IPS-18a (cell line): ENCODE data around the gene PICALM.
"Not testable (repeated sequence)": the region's sequence is repeated elsewhere in the genome, so short reads cannot be mapped to it uniquely, and the experiment has no call there.

ENCODE experiments used
- H3K27ac ChIP-seq: one replicate; pipeline ENCODE4 v1.5.1; 2013; ENCODE audit warnings: low read length
- H3K27me3 ChIP-seq: one replicate; pipeline ENCODE4 v1.6.1; 2013; ENCODE audit warnings: mild to moderate bottlenecking, low read length; ENCODE audit not compliant: control insufficient read depth, insufficient read depth
- H3K36me3 ChIP-seq: one replicate; pipeline ENCODE4 v1.6.1; 2013; ENCODE audit warnings: low read depth, low read length; ENCODE audit not compliant: control insufficient read depth
- H3K4me1 ChIP-seq: one replicate; pipeline ENCODE4 v1.6.1; 2013; ENCODE audit warnings: low read depth, low read length; ENCODE audit not compliant: control insufficient read depth
- H3K4me3 ChIP-seq: one replicate; pipeline ENCODE4 v1.5.1; 2013; ENCODE audit warnings: low read length
- H3K9ac ChIP-seq: one replicate; pipeline ENCODE4 v1.6.1; 2013; ENCODE audit warnings: mild to moderate bottlenecking, low read length, moderate library complexity
- H3K9me3 ChIP-seq: one replicate; pipeline ENCODE4 v1.6.1; 2013; ENCODE audit warnings: low read depth, low read length; ENCODE audit not compliant: control insufficient read depth

Gene PICALM

GRCh38 chr11:85970593-85970992, 98.3 kb downstream of the PICALM start:
- no peaks in the 10 kb centered on the region for H3K4me1 ChIP-seq
- no peaks in the 10 kb centered on the region for H3K9me3 ChIP-seq
- H3K4me3 ChIP-seq: no peak overlapping the region
- peaks cover 26% of the 10 kb centered on the region for H3K36me3 ChIP-seq
- no peak overlapping the region for H3K9ac ChIP-seq
- no peak overlapping the region for H3K27ac ChIP-seq
- H3K27me3 ChIP-seq: no peaks in the 10 kb centered on the region

- H3K9me3 ChIP-seq: no peaks in the 10 kb centered on the region
- peaks cover 13% of the 10 kb centered on the region for H3K36me3 ChIP-seq
- H3K4me1 ChIP-seq: no peaks in the 10 kb centered on the region
- H3K9ac ChIP-seq: no peak overlapping the region
- no peaks in the 10 kb centered on the region for H3K27me3 ChIP-seq
- no peak overlapping the region for H3K27ac ChIP-seq
- no peak overlapping the region for H3K4me3 ChIP-seq
Observed at GRCh38 chr11:85967457-85967856, 101.4 kb downstream of the PICALM start.

DNA sequence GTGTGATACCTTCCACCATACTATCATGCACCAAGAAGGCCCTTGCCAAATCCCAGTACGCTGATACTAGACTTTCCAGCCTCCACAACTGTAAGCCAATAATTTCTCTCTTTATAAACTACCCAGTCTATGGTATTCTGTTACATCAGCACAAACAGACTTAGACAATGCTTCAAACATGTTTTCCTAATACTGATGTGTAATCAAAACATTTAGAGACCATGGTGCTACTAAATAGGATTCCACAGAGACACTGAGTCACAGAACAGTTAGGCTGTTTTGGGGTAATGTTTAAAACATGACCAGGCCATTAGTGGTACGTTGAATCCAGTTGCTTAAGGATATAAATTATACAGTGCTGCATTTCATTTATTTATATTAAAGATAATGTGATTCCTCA, 103.7 kb downstream of the PICALM start:
- Histone ChIP-seq H3K36me3 (peaks cover 4% of the 10 kb centered on the region), H3K4me3 (no peak overlapping the region), H3K9ac (no peak overlapping the region), H3K27ac (no peak overlapping the region), H3K4me1 (no peaks in the 10 kb centered on the region), H3K9me3 (no peaks in the 10 kb centered on the region), H3K27me3 (no peaks in the 10 kb centered on the region)

DNA sequence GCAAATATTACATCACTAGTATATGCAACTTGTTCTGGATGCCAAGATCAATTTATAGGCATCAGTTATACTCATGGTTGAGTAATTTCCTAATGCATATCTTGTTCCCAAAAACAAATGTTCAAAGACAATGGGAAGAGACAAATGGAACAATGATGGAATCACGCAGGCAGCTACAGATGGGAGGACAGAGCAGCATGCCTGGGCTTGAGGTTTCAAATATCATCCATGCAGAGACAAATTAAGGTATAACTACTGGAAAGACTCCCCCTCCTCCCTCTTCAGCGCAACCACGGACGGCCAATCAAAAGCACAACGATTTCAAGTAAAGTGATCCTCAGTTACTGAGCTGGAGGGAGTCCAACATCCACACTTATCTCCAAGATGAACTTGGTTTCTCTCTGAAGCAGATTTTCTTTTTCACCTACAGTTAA, 106.9 kb downstream of the PICALM start:
- Histone ChIP-seq H3K27me3 (no peaks in the 10 kb centered on the region), H3K9me3 (no peaks in the 10 kb centered on the region), H3K9ac (no peak overlapping the region), H3K27ac (no peak overlapping the region), H3K4me3 (no peak overlapping the region), H3K36me3 (peaks cover 19% of the 10 kb centered on the region), H3K4me1 (no peaks in the 10 kb centered on the region)

- Histone ChIP-seq H3K9ac (no peak overlapping the region), H3K27ac (no peak overlapping the region), H3K36me3 (peaks cover 27% of the 10 kb centered on the region), H3K9me3 (no peaks in the 10 kb centered on the region), H3K4me3 (no peak overlapping the region), H3K4me1 (no peaks in the 10 kb centered on the region), H3K27me3 (no peaks in the 10 kb centered on the region)
Observed at GRCh38 chr11:85961130-85961529, 107.8 kb downstream of the PICALM start.

DNA sequence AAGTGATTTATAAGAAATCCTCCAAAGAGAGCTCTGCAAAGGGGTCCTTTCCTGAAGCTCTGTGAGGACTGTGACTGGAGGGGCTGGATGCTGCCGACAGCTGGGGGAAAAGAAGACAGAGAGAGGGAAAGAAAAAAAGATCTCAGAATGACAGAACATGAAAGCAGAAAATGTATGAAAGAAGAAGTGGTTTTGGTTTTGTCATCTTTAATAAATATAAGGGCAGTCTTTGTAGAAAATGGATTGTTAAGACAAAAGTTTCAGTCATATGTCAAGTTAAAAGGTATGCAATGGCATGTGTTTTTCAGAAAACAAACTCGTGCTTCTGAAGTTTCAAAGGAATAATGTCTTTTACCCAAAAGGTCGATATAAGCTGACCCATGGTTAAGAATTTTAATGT, 108.2 kb downstream of the PICALM start:
- Histone ChIP-seq H3K9me3 (no peaks in the 10 kb centered on the region), H3K27ac (no peak overlapping the region), H3K9ac (no peak overlapping the region), H3K4me3 (no peak overlapping the region), H3K4me1 (no peaks in the 10 kb centered on the region), H3K36me3 (peaks cover 29% of the 10 kb centered on the region), H3K27me3 (no peaks in the 10 kb centered on the region)

GRCh38 chr11:85955531-85955930, 113.4 kb downstream of the PICALM start:
- H3K27me3 ChIP-seq: no peaks in the 10 kb centered on the region
- H3K9ac ChIP-seq: no peak overlapping the region
- no peaks in the 10 kb centered on the region for H3K9me3 ChIP-seq
- H3K4me3 ChIP-seq: no peak overlapping the region
- peaks cover 25% of the 10 kb centered on the region for H3K36me3 ChIP-seq
- H3K4me1 ChIP-seq: no peaks in the 10 kb centered on the region
- no peak overlapping the region for H3K27ac ChIP-seq

GRCh38 chr11:85953491-85954143, 115.3 kb downstream of the PICALM start:
- Histone ChIP-seq H3K27ac (no peak overlapping the region), H3K4me1 (no peaks in the 10 kb centered on the region)

GRCh38 chr11:85952108-85952485, 116.8 kb downstream of the PICALM start:
- not testable (repeated sequence) for H3K4me1 ChIP-seq, H3K9me3 ChIP-seq, H3K27me3 ChIP-seq, H3K4me3 ChIP-seq, H3K9ac ChIP-seq, H3K27ac ChIP-seq
- peaks cover 12% of the 10 kb centered on the region for H3K36me3 ChIP-seq

More at GRCh38 chr11:85953491-85954143, 115.3 kb downstream of the PICALM start:
- Histone ChIP-seq H3K4me3 (no peak overlapping the region), H3K36me3 (peaks cover 23% of the 10 kb centered on the region), H3K9me3 (no peaks in the 10 kb centered on the region), H3K9ac (no peak overlapping the region), H3K27me3 (no peaks in the 10 kb centered on the region)

- H3K27ac ChIP-seq: no peak overlapping the region
- H3K36me3 ChIP-seq: peaks cover 7% of the 10 kb centered on the region
- no peaks in the 10 kb centered on the region for H3K4me1 ChIP-seq
- no peaks in the 10 kb centered on the region for H3K27me3 ChIP-seq
- H3K9me3 ChIP-seq: no peaks in the 10 kb centered on the region
- H3K4me3 ChIP-seq: no peak overlapping the region
- no peak overlapping the region for H3K9ac ChIP-seq
Observed at GRCh38 chr11:85951428-85952107, 117.3 kb downstream of the PICALM start.

GRCh38 chr11:85951049-85951405, 117.9 kb downstream of the PICALM start:
- Histone ChIP-seq H3K4me1 (no peaks in the 10 kb centered on the region), H3K9me3 (no peaks in the 10 kb centered on the region), H3K27me3 (no peaks in the 10 kb centered on the region), H3K36me3 (peaks cover 2% of the 10 kb centered on the region), H3K4me3 (no peak overlapping the region), H3K9ac (no peak overlapping the region), H3K27ac (no peak overlapping the region)
